Mucosa of descending colon (tissue), 3 donors: ENCODE results near the gene WDR90. TPM values are rescaled to one million over a fixed set of nuclear protein-coding genes. Genes with fewer than 3 reads are reported as not detected.
A peak's percentile ranks its signal among the peaks of the same experiment; 100 is the strongest.
"Not testable (repeated sequence)": the region's sequence is repeated elsewhere in the genome, so short reads cannot be mapped to it uniquely, and the experiment has no call there.

ENCODE experiments used
- ATAC-seq: fragments of 200-7000 bp; cut with Tn5 transposase; one replicate; pipeline ENCODE4 v1.9.1; 2020; ENCODE audit warnings: mild to moderate bottlenecking, moderate library complexity
- DNase-seq, 3 donors: peaks; one replicate each; pipeline ENCODE4 v3.0.0-alpha.2; 2020
- H3K36me3 ChIP-seq: fragments of 200-600 bp; one replicate; pipeline ENCODE4 v1.8.0; 2021; ENCODE audit warnings: low read depth, mild to moderate bottlenecking
- H3K4me1 ChIP-seq: fragments of 200-600 bp; one replicate; pipeline ENCODE4 v1.8.0; 2021; ENCODE audit warnings: low read depth, mild to moderate bottlenecking
- H3K4me3 ChIP-seq: fragments of 200-600 bp; one replicate; pipeline ENCODE4 v1.8.0; 2021; ENCODE audit warnings: mild to moderate bottlenecking
- H3K9me3 ChIP-seq: fragments of 200-600 bp; one replicate; pipeline ENCODE4 v1.8.0; 2021; ENCODE audit warnings: mild to moderate bottlenecking
- CTCF ChIP-seq: fragments of 200-600 bp; IDR thresholded peaks from one replicate; pipeline ENCODE4 v1.8.0; 2022; ENCODE audit warnings: antibody characterized with exemption, mild to moderate bottlenecking
- intact Hi-C, 2 donors: fragments of 100-400 bp; cut with DNase I in 1 of 2; cut with micrococcal nuclease in 1 of 2; formaldehyde crosslinking; loops; one replicate each; pipeline versions ENCODE4 v1.11.0 to v1.11.1; 2022; cut with DNase I, micrococcal nuclease
- total RNA-seq, 3 donors: library from RNA; stranded (reverse); fragmentation: NEBNext Ultra II Directional in 2 of 3; extraction: Animal tissue kit (Norgen Biotek cat#: 25700) in 2 of 3; gene quantifications; one replicate each; pipeline versions ENCODE4 v1.2.1 to v1.2.4, GENCODE V29; 2021 to 2023
- donor health status: DM: no; HTN: no; CAD: no; lungs with moderate emphysema.
- donor health status: DM: no; HTN: no; CAD: no.
- donor health status: DM: no; HTN: yes; CAD: no.

The WDR90 gene
- total RNA-seq, 3 donors from 2014 or later, result 35.0 to 54.9 (median 50.2) TPM

DNA sequence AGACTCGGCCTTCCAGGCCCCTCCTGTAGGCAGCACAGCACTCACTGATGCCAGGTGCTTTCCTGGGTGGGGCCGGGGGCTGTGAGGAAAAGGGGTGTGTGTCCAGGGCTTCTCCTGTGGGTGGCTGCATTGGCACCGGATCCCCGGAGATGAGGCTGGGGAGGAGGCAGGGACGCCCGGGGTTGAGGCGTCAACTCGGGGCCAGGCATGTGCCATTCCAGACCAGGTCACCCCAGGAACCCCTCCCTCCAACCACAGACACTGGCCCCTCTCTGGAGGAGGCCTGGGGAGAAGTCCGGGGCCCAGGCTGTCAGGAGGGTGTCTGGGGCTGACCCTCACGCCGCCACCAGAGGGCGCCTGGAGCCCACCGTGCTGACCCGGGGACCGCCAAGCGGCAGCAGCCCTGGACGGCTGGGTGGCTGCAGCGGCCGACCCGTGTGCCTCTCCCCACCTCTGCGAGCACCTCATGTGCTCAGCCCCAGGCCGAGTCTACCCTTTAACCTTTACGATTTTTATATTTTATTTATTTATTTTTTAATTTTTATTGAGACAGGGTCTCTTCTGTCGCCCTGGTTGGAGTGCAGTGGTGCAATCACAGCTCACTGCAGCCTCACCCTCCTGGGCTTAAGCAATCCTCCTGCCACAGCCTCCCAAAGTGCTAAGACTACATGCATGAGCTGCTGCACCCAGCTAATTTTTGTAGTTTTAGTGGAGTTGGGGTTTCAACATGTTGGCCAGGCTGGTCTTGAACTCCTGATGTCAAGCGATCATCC, 62.6 kb downstream of the WDR90 start:
- H3K9me3 ChIP-seq, result no peaks in the 10 kb centered on the region
- intact Hi-C loops, result loop anchor here in 1 of 2 donors (10.0 kb wide), 1 partner anchor 343 kb away; no protein-coding TSS in a partner anchor

DNA sequence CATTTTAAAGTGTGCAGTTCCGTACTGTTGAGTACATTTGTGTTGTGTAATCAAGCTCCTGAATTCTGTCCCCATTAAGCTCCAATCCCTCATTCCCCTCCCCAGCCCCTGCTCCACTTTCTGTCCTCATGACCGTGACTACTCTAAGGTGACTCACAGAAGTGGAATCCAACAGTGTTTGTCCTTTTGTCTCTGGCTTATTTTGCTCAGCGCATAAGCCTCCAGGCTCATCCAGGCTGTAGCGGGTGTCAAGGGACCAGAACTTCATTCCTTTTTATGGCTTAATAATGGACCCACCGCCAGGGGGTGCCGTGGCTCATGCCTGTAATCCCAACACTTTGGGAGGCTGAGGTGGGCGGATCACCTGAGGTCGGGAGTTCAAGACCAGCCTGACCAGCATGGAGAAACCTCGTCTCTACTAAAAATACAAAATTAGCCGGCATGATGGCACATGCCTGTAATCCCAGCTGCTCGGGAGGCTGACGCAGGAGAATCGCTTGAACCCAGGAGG, 63.6 kb downstream of the WDR90 start:
- peak in 2 of 3 donors; percentile 54 to 66 for DNase-seq
- peaks cover 18% of the 10 kb centered on the region for H3K4me1 ChIP-seq
- not testable (repeated sequence) for H3K36me3 ChIP-seq, H3K9me3 ChIP-seq, ATAC-seq, H3K4me3 ChIP-seq
- intact Hi-C loops, result loop anchor here in 1 of 2 donors (10.0 kb wide), 1 partner anchor 342 kb away; no protein-coding TSS in a partner anchor

More for the DNA sequence above, 62.6 kb downstream of the WDR90 start:
- Histone ChIP-seq H3K36me3 (no peaks in the 10 kb centered on the region), H3K4me1 (peaks cover 16% of the 10 kb centered on the region), H3K4me3 (no peak overlapping the region)
- ATAC-seq (peak; percentile 69), DNase-seq (peak; percentile 82 to 88 (median 82))
- peak; percentile 88 for TF ChIP-seq CTCF

GRCh38 chr16:714079-714478, 64.9 kb downstream of the WDR90 start:
- peaks cover 31% of the 10 kb centered on the region for H3K4me1 ChIP-seq
- H3K9me3 ChIP-seq, result no peaks in the 10 kb centered on the region
- intact Hi-C loops, result loop anchor here in 1 of 2 donors (10.0 kb wide), 1 partner anchor 341 kb away; no protein-coding TSS in a partner anchor
- DNase-seq (no peak), ATAC-seq (no peak)
- no peak overlapping the region for H3K4me3 ChIP-seq
- no peak for TF ChIP-seq CTCF
- no peaks in the 10 kb centered on the region for H3K36me3 ChIP-seq

GRCh38 chr16:714558-715476, 65.7 kb downstream of the WDR90 start, which contains the start of gene METRN:
Gene METRN (plus strand): TSS chr16:715118. CDS start chr16:715290, 172 bp downstream.
- H3K4me3 ChIP-seq, result peak within 1 kb of the TSS; percentile 17
- peak; percentile 83 for ATAC-seq
- no peak for TF ChIP-seq CTCF
- no peaks in the 10 kb centered on the region for H3K9me3 ChIP-seq
- peak; percentile 92 to 96 (median 95) for DNase-seq
- peaks cover 37% of the 10 kb centered on the region for H3K4me1 ChIP-seq
- no peaks in the 10 kb centered on the region for H3K36me3 ChIP-seq
- intact Hi-C loops, result loop anchor here in 1 of 2 donors (10.0 kb wide), 1 partner anchor 340 kb away; no protein-coding TSS in a partner anchor

DNA sequence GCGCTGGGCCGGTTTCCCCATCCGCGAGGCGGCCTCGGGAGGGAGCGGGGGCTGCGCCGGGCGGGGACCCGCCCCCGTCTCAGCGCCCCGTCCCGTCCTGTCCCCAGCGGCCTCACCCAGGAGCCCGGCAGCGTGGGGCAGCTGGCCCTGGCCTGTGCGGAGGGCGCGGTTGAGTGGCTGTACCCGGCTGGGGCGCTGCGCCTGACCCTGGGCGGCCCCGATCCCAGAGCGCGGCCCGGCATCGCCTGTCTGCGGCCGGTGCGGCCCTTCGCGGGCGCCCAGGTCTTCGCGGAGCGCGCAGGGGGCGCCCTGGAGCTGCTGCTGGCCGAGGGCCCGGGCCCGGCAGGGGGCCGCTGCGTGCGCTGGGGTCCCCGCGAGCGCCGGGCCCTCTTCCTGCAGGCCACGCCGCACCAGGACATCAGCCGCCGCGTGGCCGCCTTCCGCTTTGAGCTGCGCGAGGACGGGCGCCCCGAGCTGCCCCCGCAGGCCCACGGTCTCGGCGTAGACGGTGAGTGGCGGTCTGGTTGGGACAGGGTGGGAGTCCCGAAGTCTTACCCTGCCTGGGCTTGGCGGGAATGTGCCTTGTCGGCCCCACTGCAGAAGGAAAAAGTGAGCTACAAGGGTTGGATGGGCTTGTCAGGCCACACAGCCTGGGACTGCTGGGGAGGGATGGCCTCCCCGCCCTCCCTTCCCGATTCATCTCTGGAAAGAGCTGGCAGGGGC, 66.5 kb downstream of the WDR90 start:
- DNase-seq (peak in 1 of 3 donors; percentile 61), ATAC-seq (peak; percentile 21)
- Histone ChIP-seq H3K36me3 (no peaks in the 10 kb centered on the region), H3K4me3 (peak overlapping the region; percentile 17), H3K4me1 (peaks cover 43% of the 10 kb centered on the region), H3K9me3 (no peaks in the 10 kb centered on the region)
- intact Hi-C loops, result loop anchor here in 1 of 2 donors (10.0 kb wide), 1 partner anchor 339 kb away; no protein-coding TSS in a partner anchor
- no peak for TF ChIP-seq CTCF
